ENCODE results near the gene GAGE12J.
"Not testable (repeated sequence)": the region's sequence is repeated elsewhere in the genome, so short reads cannot be mapped to it uniquely, and the experiment has no call there.

Gene GAGE12J

GRCh38 chrX:49312176-49312575 is 9.7 kb upstream of the GAGE12J start:
- no peak for DNase-seq

DNA sequence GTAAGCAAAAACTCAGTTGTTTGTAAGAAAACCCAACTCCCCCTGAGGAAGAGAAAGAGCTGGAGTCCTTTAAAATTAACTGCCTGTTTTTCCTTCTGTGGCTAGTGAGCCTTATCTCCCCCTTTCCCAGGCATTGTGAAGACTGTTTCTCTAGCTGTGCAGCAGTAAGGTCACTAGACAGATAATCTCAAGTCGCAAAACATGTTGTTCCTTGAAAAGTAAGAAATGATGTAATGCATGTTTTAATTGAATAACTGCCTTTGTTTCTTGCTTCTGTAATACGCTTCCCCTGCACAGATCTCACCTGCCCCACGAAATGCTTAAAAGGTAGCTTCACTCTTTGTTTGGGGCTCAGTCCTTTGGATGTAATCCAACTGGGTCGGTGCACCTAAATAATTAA is 5.8 kb upstream of the GAGE12J start:
- DNase-seq = no peak

- not testable (repeated sequence) for DNase-seq
Observed at GRCh38 chrX:49322266-49322665, 429 bp downstream of the GAGE12J start.

DNA sequence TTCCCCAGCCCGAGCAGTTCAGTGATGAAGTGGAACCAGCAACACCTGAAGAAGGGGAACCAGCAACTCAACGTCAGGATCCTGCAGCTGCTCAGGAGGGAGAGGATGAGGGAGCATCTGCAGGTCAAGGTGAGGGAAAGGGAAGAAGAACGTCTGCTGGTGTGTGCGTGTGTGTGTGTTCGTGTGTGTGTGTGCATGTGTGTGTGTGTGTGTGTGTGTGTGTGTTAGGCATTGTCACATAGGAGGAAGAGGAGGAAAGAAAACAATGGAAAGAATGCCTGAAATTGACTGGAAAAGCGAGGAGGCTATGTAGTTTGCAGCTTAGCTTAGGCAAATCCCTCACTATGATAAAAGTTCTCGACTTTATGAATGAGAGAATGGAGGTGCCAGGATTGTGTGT is 1.9 kb downstream of the GAGE12J start:
- not testable (repeated sequence) for DNase-seq

GRCh38 chrX:49330421-49330820 is 8.6 kb downstream of the GAGE12J start:
- not testable (repeated sequence) for DNase-seq

DNA sequence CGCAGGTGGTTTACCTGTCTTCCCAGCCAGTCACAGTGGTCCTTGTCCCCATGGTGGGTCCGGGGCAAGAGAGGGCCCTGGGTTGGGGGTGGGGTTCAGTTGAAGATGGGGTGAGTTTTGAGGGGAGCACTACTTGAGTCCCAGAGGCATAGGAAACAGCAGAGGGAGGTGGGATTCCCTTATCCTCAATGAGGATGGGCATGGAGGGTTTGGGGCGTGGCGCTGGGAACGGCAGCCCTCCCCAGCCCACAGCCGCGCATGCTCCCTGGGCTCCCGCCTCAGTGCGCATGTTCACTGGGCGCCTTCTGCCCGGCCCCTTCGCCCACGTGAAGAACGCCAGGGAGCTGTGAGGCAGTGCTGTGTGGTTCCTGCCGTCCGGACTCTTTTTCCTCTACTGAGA is 9.4 kb downstream of the GAGE12J start, which contains the start of gene GAGE13:
Gene GAGE13, plus strand, starts transcription at position 301 of the 400 bp plus-strand sequence. CDS start 1,156 bp downstream, outside the sequence.
- not testable (repeated sequence) for DNase-seq

GRCh38 chrX:49331841-49332240 is 10.0 kb downstream of the GAGE12J start:
- not testable (repeated sequence) for DNase-seq

DNA sequence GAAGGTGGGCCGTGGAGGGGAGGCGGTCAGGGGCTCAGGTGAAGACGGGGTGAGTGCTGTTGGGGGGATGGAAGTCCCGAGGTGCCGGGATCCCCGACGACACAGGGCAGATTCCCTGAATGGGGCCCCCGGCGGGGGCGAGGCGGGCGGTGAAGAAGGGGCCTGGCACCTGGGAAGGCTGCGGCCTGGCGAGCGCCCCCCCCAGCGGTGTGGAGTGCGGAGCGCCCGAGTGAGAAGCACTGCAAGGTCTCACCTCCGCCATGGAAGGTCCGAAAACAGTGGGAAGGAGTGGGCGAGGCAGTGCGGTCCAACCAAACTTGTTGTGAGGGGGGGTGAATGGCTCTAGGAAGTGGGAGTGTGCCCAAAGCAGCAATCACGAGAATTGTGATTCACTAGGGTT is 19.6 kb downstream of the GAGE12J start:
- peak; percentile 49 for DNase-seq

DNA sequence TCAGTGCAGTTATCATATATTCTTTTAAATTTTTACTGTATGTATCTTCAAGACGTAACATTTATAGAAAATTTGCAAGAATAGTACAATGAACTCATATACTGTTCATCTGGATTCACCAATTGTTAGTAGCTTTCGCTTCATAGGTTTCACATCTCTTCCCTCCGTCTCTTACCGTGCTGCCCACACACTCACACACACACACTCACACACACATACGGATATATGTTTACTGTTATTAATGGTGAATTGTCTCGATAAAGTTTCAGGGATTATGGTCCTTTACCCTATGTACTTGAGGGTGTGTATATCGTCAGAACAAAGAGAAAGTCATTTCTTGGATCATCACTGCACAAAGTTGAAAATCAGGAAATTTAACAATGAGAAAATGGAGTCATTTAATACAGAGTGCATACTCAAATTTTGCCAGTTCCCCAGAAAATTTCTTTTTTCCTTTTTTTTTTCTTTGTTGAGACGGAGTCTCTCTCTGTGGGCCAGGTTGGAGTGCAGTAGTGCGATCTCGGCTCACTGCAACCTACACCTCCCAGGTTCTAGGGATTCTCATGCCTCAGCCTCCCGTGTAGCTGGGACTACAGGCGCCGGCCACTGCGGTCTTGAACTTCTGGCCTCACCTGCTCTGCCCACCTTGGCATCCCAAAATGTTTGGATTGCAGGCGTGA is 22.8 kb downstream of the GAGE12J start:
- DNase-seq = not testable (repeated sequence)

- DNase-seq = not testable (repeated sequence)
Observed at GRCh38 chrX:49345402-49345801, 23.6 kb downstream of the GAGE12J start.

DNA sequence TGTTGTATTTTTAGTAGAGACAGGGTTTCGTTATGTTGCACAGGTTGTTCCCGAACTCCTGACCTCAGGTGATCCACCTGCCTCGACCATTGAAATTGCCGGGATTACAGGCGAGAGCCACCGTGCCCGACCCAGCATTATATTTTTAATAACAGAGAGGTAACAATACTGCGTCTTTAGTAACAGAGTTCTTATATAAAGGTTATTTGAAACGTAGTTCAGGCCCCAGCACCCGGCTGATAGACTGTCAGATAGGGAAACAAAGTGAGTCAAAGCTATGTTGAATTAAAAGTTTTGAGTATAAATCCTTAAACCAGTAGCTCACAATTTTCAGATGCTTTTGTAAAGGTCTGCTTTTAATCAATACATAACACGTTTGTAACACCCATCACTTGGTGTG is 24.3 kb downstream of the GAGE12J start:
- DNase-seq = not testable (repeated sequence)

All from activated CD4-positive, CD25-positive, alpha-beta regulatory T cell treated with anti-CD3 and anti-CD28 coated beads, Interleukin-2, amount 50 U/mL, for 72 hours (primary cell).